Upper lobe of left lung (tissue), 6 donors: Measurements from ENCODE around the gene DDIAS. TPM values are rescaled to one million over a fixed set of nuclear protein-coding genes. Genes with fewer than 3 reads are reported as not detected.

ENCODE experiments used
- ATAC-seq, 2 donors: fragments of 200-7000 bp; cut with Tn5 transposase; one replicate each; pipeline ENCODE4 v1.9.1; 2022; ENCODE audit warnings: mild to moderate bottlenecking in 2 of 2, moderate library complexity in 2 of 2; ENCODE audit not compliant: low FRiP score in 2 of 2
- DNase-seq, 2 donors: peaks; one replicate each; pipeline ENCODE4 v3.0.0-alpha.2; 2019 to 2020
- H3K27ac ChIP-seq, 4 donors: fragments of 200-600 bp; sonication (generic); one replicate each; pipeline ENCODE4 v1.5.1; 2016 to 2019
- H3K27me3 ChIP-seq, 4 donors: fragments of 200-600 bp; sonication (generic); one replicate each; pipeline ENCODE4 v1.5.1; 2017 to 2019
- H3K36me3 ChIP-seq, 4 donors: fragments of 200-600 bp; sonication (generic); one replicate each; pipeline ENCODE4 v1.5.1; 2016 to 2019
- H3K4me1 ChIP-seq, 4 donors: fragments of 200-600 bp; sonication (generic); one replicate each; pipeline ENCODE4 v1.5.1; 2018 to 2019
- H3K4me3 ChIP-seq, 4 donors: fragments of 200-600 bp; sonication (generic); one replicate each; pipeline ENCODE4 v1.5.1; 2017 to 2019; ENCODE audit warnings: mild to moderate bottlenecking in 2 of 4, moderate library complexity in 1 of 4
- H3K9me3 ChIP-seq, 4 donors: fragments of 200-600 bp; sonication (generic); one replicate each; pipeline ENCODE4 v1.5.1; 2018 to 2019
- CTCF ChIP-seq, 6 experiments: fragments of 450-650 bp in 4 of 6; fragments of 200-600 bp in 2 of 6; sonication (generic) in 2 of 6; IDR thresholded peaks; one replicate each; pipeline ENCODE4 v1.5.1; 2016 to 2019; ENCODE audit warnings: antibody characterized with exemption in 6 of 6
- EP300 ChIP-seq, 4 donors: sonication (generic); formaldehyde crosslinking; IDR thresholded peaks; one replicate each; pipeline ENCODE4 v1.5.1; 2017; ENCODE audit warnings: antibody characterized with exemption in 4 of 4, control low read depth in 2 of 4
- POLR2A ChIP-seq, 4 donors: fragments of 450-650 bp; IDR thresholded peaks; one replicate each; pipeline ENCODE4 v1.5.1; 2016 to 2017; ENCODE audit warnings: antibody characterized with exemption in 4 of 4, mild to moderate bottlenecking in 2 of 4
- POLR2AphosphoS5 ChIP-seq, 2 donors: sonication (generic); formaldehyde crosslinking; IDR thresholded peaks; one replicate each; pipeline ENCODE4 v1.5.1; 2017; ENCODE audit warnings: antibody characterized with exemption in 2 of 2
- WGBS, 2 donors: methylation state at CpG; one replicate each; pipeline ENCODE4 v1.1.5; 2017 to 2018; 5-methylcytosine and 5-hydroxymethylcytosine counted together
- total RNA-seq, 6 donors: library from RNA; depleted of rRNA in 4 of 6; stranded (reverse); fragments of >200 nt in 4 of 6; gene quantifications; one replicate each; pipeline versions ENCODE4 v1.1.0 to v1.2.1, GENCODE V29; 2016 to 2021
- donor health status: DM: no; HTN: no; CAD: no; lungs with moderate emphysema.
- donor health status: DM: no; HTN: yes; CAD: no; lungs with severe emphysema.

DDIAS gene
- total RNA-seq, 6 donors from 2014 or later, result 1.3 to 5.6 (median 3.2) TPM; not detected in 2

GRCh38 chr11:82864268-82864667 lies 37.3 kb upstream of the DDIAS start:
- TF ChIP-seq POLR2AphosphoS5 (IDR thresholded peaks at IDR 0.05) (peak in 1 of 2 donors; percentile 17), EP300 (IDR thresholded peaks at IDR 0.05) (no peak), CTCF (IDR thresholded peaks at IDR 0.05) (peak in 5 of 6 experiments; percentile 19 to 51 (median 41)), POLR2A (IDR thresholded peaks at IDR 0.05) (no peak)
- Histone ChIP-seq H3K4me1 (peaks cover 13 to 18% (median 16%) of the 10 kb centered on the region in 4 donors), H3K27me3 (no peaks in the 10 kb centered on the region), H3K4me3 (no peak overlapping the region), H3K36me3 (no peaks in the 10 kb centered on the region), H3K9me3 (no peaks in the 10 kb centered on the region), H3K27ac (no peak overlapping the region)
- 21 to 27% methylated on average over 5 of the region's 5 CpGs for WGBS, 2 donors
- ATAC-seq (peak; percentile 84 to 88), DNase-seq (peak in 1 of 2 donors; percentile 85)

- no peaks in the 10 kb centered on the region for H3K27me3 ChIP-seq
- H3K27ac ChIP-seq, result no peak overlapping the region
- no peaks in the 10 kb centered on the region for H3K9me3 ChIP-seq
- peaks cover 11 to 23% (median 22%) of the 10 kb centered on the region in 4 donors for H3K4me1 ChIP-seq
- ATAC-seq, result no peak
- no peaks in the 10 kb centered on the region for H3K36me3 ChIP-seq
- no peak for DNase-seq
- 88 to 90% methylated on average over 2 of the region's 2 CpGs for WGBS, 2 donors
- TF ChIP-seq EP300 (IDR thresholded peaks at IDR 0.05), result no peak
- TF ChIP-seq POLR2AphosphoS5 (IDR thresholded peaks at IDR 0.05), result no peak
- TF ChIP-seq CTCF (IDR thresholded peaks at IDR 0.05), result no peak
- TF ChIP-seq POLR2A (IDR thresholded peaks at IDR 0.05), result no peak
- H3K4me3 ChIP-seq, result no peak overlapping the region
These were observed 35.7 kb upstream of the DDIAS start for GRCh38 chr11:82865841-82866240.

GRCh38 chr11:82867495-82868082 lies 33.9 kb upstream of the DDIAS start:
- peak in 1 of 2 donors; percentile 80 for ATAC-seq
- Histone ChIP-seq H3K9me3 (no peaks in the 10 kb centered on the region), H3K27ac (peak overlapping the region in 2 of 4 donors; percentile 5 to 7), H3K27me3 (no peaks in the 10 kb centered on the region), H3K4me3 (peak overlapping the region in 2 of 4 donors; percentile 18 to 34), H3K36me3 (no peaks in the 10 kb centered on the region), H3K4me1 (peaks cover 11 to 25% (median 22%) of the 10 kb centered on the region in 4 donors)
- DNase-seq, result peak in 1 of 2 donors; percentile 73
- TF ChIP-seq CTCF (IDR thresholded peaks at IDR 0.05) (peak; percentile 53 to 73 (median 66)), EP300 (IDR thresholded peaks at IDR 0.05) (no peak)
- WGBS, 2 donors, result 13 to 17% methylated on average over 10 of the region's 10 CpGs

GRCh38 chr11:82869657-82870056 lies 31.9 kb upstream of the DDIAS start:
- no peaks in the 10 kb centered on the region for H3K27me3 ChIP-seq
- no peak overlapping the region for H3K27ac ChIP-seq
- ATAC-seq (peak in 1 of 2 donors; percentile 57), DNase-seq (peak in 1 of 2 donors; percentile 22)
- H3K36me3 ChIP-seq, result no peaks in the 10 kb centered on the region
- H3K4me1 ChIP-seq, result peaks cover 11 to 25% (median 20%) of the 10 kb centered on the region in 4 donors
- no peaks in the 10 kb centered on the region for H3K9me3 ChIP-seq
- H3K4me3 ChIP-seq, result no peak overlapping the region
- no peak for TF ChIP-seq EP300 (IDR thresholded peaks at IDR 0.05)
- no peak for TF ChIP-seq CTCF (IDR thresholded peaks at IDR 0.05)
- no peak for TF ChIP-seq POLR2AphosphoS5 (IDR thresholded peaks at IDR 0.05)
- no peak for TF ChIP-seq POLR2A (IDR thresholded peaks at IDR 0.05)

GRCh38 chr11:82871646-82872045 lies 29.9 kb upstream of the DDIAS start:
- H3K9me3 ChIP-seq, result no peaks in the 10 kb centered on the region
- 94 to 100% methylated on average over 2 of the region's 2 CpGs for WGBS, 2 donors
- H3K27ac ChIP-seq, result no peak overlapping the region
- H3K4me3 ChIP-seq, result no peak overlapping the region
- H3K27me3 ChIP-seq, result no peaks in the 10 kb centered on the region
- ATAC-seq (no peak), DNase-seq (no peak)
- peaks cover 9 to 25% (median 19%) of the 10 kb centered on the region in 4 donors for H3K4me1 ChIP-seq
- H3K36me3 ChIP-seq, result no peaks in the 10 kb centered on the region
- TF ChIP-seq POLR2AphosphoS5 (IDR thresholded peaks at IDR 0.05) (no peak), EP300 (IDR thresholded peaks at IDR 0.05) (no peak), CTCF (IDR thresholded peaks at IDR 0.05) (no peak), POLR2A (IDR thresholded peaks at IDR 0.05) (no peak)
